Mesenchymal stem cell (in vitro differentiated cells and primary cell): ENCODE measurements around the gene SYTL4.
A peak's percentile ranks its signal among the peaks of the same experiment; 100 is the strongest.

Experiments used
- DNase-seq: peaks from one replicate; pipeline ENCODE4 v3.0.0-alpha.2; 2013
- H2AFZ ChIP-seq: one replicate; pipeline ENCODE4 v1.6.1; 2013; ENCODE audit warnings: low read depth, mild to moderate bottlenecking, control low read depth, inconsistent platforms, low read length, moderate library complexity
- H2AK5ac ChIP-seq: 2 replicates; pipeline ENCODE4 v1.6.1; 2013; ENCODE audit warnings: low read length, moderate library complexity, mild to moderate bottlenecking, inconsistent platforms; ENCODE audit not compliant: severe bottlenecking
- H2BK120ac ChIP-seq: one replicate; pipeline ENCODE4 v1.6.1; 2013; ENCODE audit warnings: low read depth, mild to moderate bottlenecking, inconsistent platforms, low read length, moderate library complexity
- H2BK12ac ChIP-seq, 2 experiments: one replicate each; pipeline ENCODE4 v1.6.1; 2013; ENCODE audit warnings: inconsistent platforms in 2 of 2, low read length in 2 of 2, mild to moderate bottlenecking in 2 of 2, moderate library complexity in 2 of 2, control low read depth in 1 of 2
- H2BK15ac ChIP-seq: one replicate; pipeline ENCODE4 v1.6.1; 2013; ENCODE audit warnings: mild to moderate bottlenecking, low read depth, inconsistent platforms; ENCODE audit not compliant: poor library complexity, severe bottlenecking
- H2BK5ac ChIP-seq: 2 replicates; pipeline ENCODE4 v1.6.1; 2013; ENCODE audit warnings: low read depth, mild to moderate bottlenecking, low read length, control low read depth, inconsistent platforms; ENCODE audit not compliant: poor library complexity, severe bottlenecking
- H3K14ac ChIP-seq, 2 experiments: one replicate each; pipeline ENCODE4 v1.6.1; 2013; ENCODE audit warnings: inconsistent platforms in 2 of 2, low read length in 2 of 2, control low read depth in 1 of 2, mild to moderate bottlenecking in 1 of 2, moderate library complexity in 1 of 2
- H3K18ac ChIP-seq, 2 experiments: one replicate each; pipeline ENCODE4 v1.6.1; 2013; ENCODE audit warnings: inconsistent platforms in 2 of 2, low read length in 2 of 2, control low read depth in 1 of 2, low read depth in 1 of 2, mild to moderate bottlenecking in 1 of 2
- H3K23ac ChIP-seq, 2 experiments: one replicate each; pipeline ENCODE4 v1.6.1; 2013; ENCODE audit warnings: inconsistent platforms in 2 of 2, low read length in 2 of 2, mild to moderate bottlenecking in 2 of 2, moderate library complexity in 2 of 2, control low read depth in 1 of 2
- H3K27ac ChIP-seq: 2 replicates; pipeline ENCODE4 v1.5.1; 2013; ENCODE audit warnings: mild to moderate bottlenecking, moderate library complexity, low read length, control low read depth, inconsistent platforms; ENCODE audit not compliant: poor library complexity, severe bottlenecking
- H3K27me3 ChIP-seq, 2 experiments: 2 replicates each; pipeline versions ENCODE4 v1.6.1 to v1.7.0; 2013; ENCODE audit warnings: low read length in 2 of 2, mild to moderate bottlenecking in 2 of 2, moderate library complexity in 2 of 2, control low read depth in 1 of 2, inconsistent platforms in 1 of 2; ENCODE audit not compliant: control insufficient read depth in 1 of 2, insufficient read depth in 1 of 2
- H3K36me3 ChIP-seq, 2 experiments: 2 replicates each; pipeline versions ENCODE4 v1.6.1 to v1.7.0; 2013; ENCODE audit warnings: low read length in 2 of 2, control low read depth in 1 of 2, inconsistent platforms in 1 of 2, low read depth in 1 of 2, mild to moderate bottlenecking in 1 of 2; ENCODE audit not compliant: insufficient read depth in 2 of 2, control insufficient read depth in 1 of 2
- H3K4ac ChIP-seq, 2 experiments: one replicate each; pipeline ENCODE4 v1.6.1; 2013; ENCODE audit warnings: inconsistent platforms in 2 of 2, low read length in 2 of 2, mild to moderate bottlenecking in 2 of 2, moderate library complexity in 2 of 2, control low read depth in 1 of 2, low read depth in 1 of 2
- H3K4me1 ChIP-seq: 2 replicates; pipeline ENCODE4 v1.6.1; 2013; ENCODE audit warnings: low read depth, low read length, control low read depth; ENCODE audit not compliant: control insufficient read depth, insufficient read depth
- H3K4me2 ChIP-seq: 2 replicates; pipeline ENCODE4 v1.6.1; 2013; ENCODE audit warnings: low read length, mild to moderate bottlenecking, inconsistent platforms; ENCODE audit not compliant: poor library complexity, severe bottlenecking
- H3K4me3 ChIP-seq, 2 experiments: 2 replicates each; pipeline versions ENCODE4 v1.5.1 to v1.7.0; 2013; ENCODE audit warnings: low read length in 2 of 2, mild to moderate bottlenecking in 2 of 2, control low read depth in 1 of 2, low read depth in 1 of 2; ENCODE audit not compliant: insufficient read depth in 1 of 2
- H3K79me1 ChIP-seq: replicated peaks from 2 replicates; pipeline ENCODE4 v1.6.1; 2013; ENCODE audit warnings: mild to moderate bottlenecking, control low read depth, low read length, inconsistent platforms; ENCODE audit not compliant: poor library complexity, severe bottlenecking
- H3K9ac ChIP-seq: 2 replicates; pipeline ENCODE4 v1.7.0; 2013; ENCODE audit warnings: mild to moderate bottlenecking, low read length, moderate library complexity
- H3K9me3 ChIP-seq: 2 replicates; pipeline ENCODE4 v1.7.0; 2013; ENCODE audit warnings: mild to moderate bottlenecking, low read length; ENCODE audit not compliant: control insufficient read depth
- H4K8ac ChIP-seq: one replicate; pipeline ENCODE4 v1.6.1; 2013; ENCODE audit warnings: inconsistent platforms, mild to moderate bottlenecking, low read length, moderate library complexity
- H4K91ac ChIP-seq: one replicate; pipeline ENCODE4 v1.6.1; 2013; ENCODE audit warnings: mild to moderate bottlenecking, low read length, inconsistent platforms
- WGBS: methylation state at CpG from one replicate; pipeline ENCODE4 v1.1.7; 2013; ENCODE audit warnings: mixed read lengths; 5-methylcytosine and 5-hydroxymethylcytosine counted together

The SYTL4 gene

DNA sequence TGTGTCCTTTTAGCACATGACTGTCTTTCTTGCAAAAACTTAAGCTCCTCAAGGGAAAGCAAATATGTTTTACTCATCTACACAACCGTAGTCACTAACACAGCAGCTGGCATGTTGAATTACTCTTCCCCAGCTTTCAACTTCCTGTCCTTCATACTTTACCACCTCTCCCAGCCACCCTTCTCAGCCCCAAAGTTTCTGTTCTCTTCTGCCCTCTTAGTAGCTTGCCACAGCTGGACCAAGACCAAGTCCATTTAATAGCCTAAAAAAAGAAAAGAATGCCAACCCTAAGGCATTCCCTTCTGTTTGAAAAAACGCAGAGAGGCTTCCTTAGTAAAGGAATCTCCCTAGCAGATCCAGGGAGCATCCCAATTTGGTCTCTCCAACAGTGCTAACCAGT lies 51.2 kb downstream of the SYTL4 start:
- no peak overlapping the region for H3K18ac ChIP-seq
- no peak overlapping the region for H4K8ac ChIP-seq
- no peak overlapping the region for H3K14ac ChIP-seq
- no peak overlapping the region for H2BK120ac ChIP-seq
- H3K9ac ChIP-seq, result no peak overlapping the region
- WGBS, result 51% methylated on average over 2 of the region's 2 CpGs
- H3K79me1 ChIP-seq, result peaks cover 2% of the 10 kb centered on the region
- no peaks in the 10 kb centered on the region for H3K9me3 ChIP-seq
- no peak overlapping the region for H3K27ac ChIP-seq
- H2BK5ac ChIP-seq, result no peak overlapping the region
- H2BK12ac ChIP-seq, result no peak overlapping the region
- no peak for DNase-seq
- H2AFZ ChIP-seq, result no peak overlapping the region
- no peak overlapping the region for H2BK15ac ChIP-seq
- no peak overlapping the region for H3K4me3 ChIP-seq
- no peak overlapping the region for H3K4me2 ChIP-seq
- no peaks in the 10 kb centered on the region for H3K4me1 ChIP-seq
- no peak overlapping the region for H3K23ac ChIP-seq
- peaks cover 0 to 31% of the 10 kb centered on the region in 2 experiments for H3K27me3 ChIP-seq
- H4K91ac ChIP-seq, result no peak overlapping the region
- H3K4ac ChIP-seq, result no peak overlapping the region
- peaks cover 9 to 11% of the 10 kb centered on the region in 2 experiments for H3K36me3 ChIP-seq
- H2AK5ac ChIP-seq, result no peak overlapping the region

- H3K36me3 ChIP-seq, result peaks cover 9 to 28% of the 10 kb centered on the region in 2 experiments
- no peak overlapping the region for H2BK120ac ChIP-seq
- no peak overlapping the region for H4K91ac ChIP-seq
- H3K23ac ChIP-seq, result no peak overlapping the region
- H3K4me3 ChIP-seq, result no peak overlapping the region
- no peak overlapping the region for H3K18ac ChIP-seq
- H3K9ac ChIP-seq, result no peak overlapping the region
- no peak overlapping the region for H3K4ac ChIP-seq
- no peak overlapping the region for H2AK5ac ChIP-seq
- peaks cover 2% of the 10 kb centered on the region for H3K79me1 ChIP-seq
- H3K14ac ChIP-seq, result no peak overlapping the region
- no peak overlapping the region for H2BK5ac ChIP-seq
- no peaks in the 10 kb centered on the region for H3K9me3 ChIP-seq
- H3K27me3 ChIP-seq, result peaks cover 0 to 38% of the 10 kb centered on the region in 2 experiments
- no peak overlapping the region for H2BK15ac ChIP-seq
- no peak overlapping the region for H2BK12ac ChIP-seq
- H4K8ac ChIP-seq, result no peak overlapping the region
- WGBS, result 88% methylated on average over 5 of the region's 5 CpGs
- H3K4me2 ChIP-seq, result no peak overlapping the region
- no peak overlapping the region for H3K27ac ChIP-seq
- no peak for DNase-seq
- H2AFZ ChIP-seq, result no peak overlapping the region
- no peaks in the 10 kb centered on the region for H3K4me1 ChIP-seq
Measured at GRCh38 chrX:100677611-100678181, 54.2 kb downstream of the SYTL4 start.

GRCh38 chrX:100674705-100675104 lies 57.2 kb downstream of the SYTL4 start:
- Histone ChIP-seq H2BK120ac (no peak overlapping the region), H2BK12ac (no peak overlapping the region), H3K4ac (no peak overlapping the region), H3K18ac (no peak overlapping the region), H3K23ac (no peak overlapping the region), H3K4me2 (no peak overlapping the region), H3K27ac (no peak overlapping the region), H3K9ac (no peak overlapping the region), H3K14ac (no peak overlapping the region), H3K79me1 (peaks cover 2% of the 10 kb centered on the region), H3K36me3 (peaks cover 26 to 49% of the 10 kb centered on the region in 2 experiments), H3K4me1 (no peaks in the 10 kb centered on the region), H2AFZ (no peak overlapping the region), H3K27me3 (peaks cover 0 to 34% of the 10 kb centered on the region in 2 experiments), H2BK5ac (no peak overlapping the region), H3K4me3 (no peak overlapping the region), H3K9me3 (no peaks in the 10 kb centered on the region), H4K91ac (no peak overlapping the region), H2AK5ac (no peak overlapping the region), H2BK15ac (no peak overlapping the region), H4K8ac (no peak overlapping the region)
- WGBS, result no CpG with 5 or more reads among the region's 2 CpGs
- DNase-seq, result no peak

GRCh38 chrX:100673397-100673953 lies 58.4 kb downstream of the SYTL4 start:
- peak overlapping the region; percentile 55 for H3K9ac ChIP-seq
- no peak overlapping the region for H3K18ac ChIP-seq
- H3K4ac ChIP-seq, result no peak overlapping the region
- H3K23ac ChIP-seq, result no peak overlapping the region
- H2BK15ac ChIP-seq, result no peak overlapping the region
- H3K4me2 ChIP-seq, result no peak overlapping the region
- H3K27ac ChIP-seq, result peak overlapping the region; percentile 35
- peaks cover 0 to 23% of the 10 kb centered on the region in 2 experiments for H3K27me3 ChIP-seq
- no peak overlapping the region for H4K8ac ChIP-seq
- no peak overlapping the region for H3K14ac ChIP-seq
- no peak overlapping the region for H2BK5ac ChIP-seq
- peaks cover 32 to 55% of the 10 kb centered on the region in 2 experiments for H3K36me3 ChIP-seq
- WGBS, result no CpG with 5 or more reads among the region's 3 CpGs
- H4K91ac ChIP-seq, result no peak overlapping the region
- H2BK120ac ChIP-seq, result no peak overlapping the region
- no peaks in the 10 kb centered on the region for H3K9me3 ChIP-seq
- H2BK12ac ChIP-seq, result no peak overlapping the region
- no peak overlapping the region for H2AFZ ChIP-seq
- no peaks in the 10 kb centered on the region for H3K4me1 ChIP-seq
- no peak overlapping the region for H3K4me3 ChIP-seq
- H2AK5ac ChIP-seq, result no peak overlapping the region
- H3K79me1 ChIP-seq, result no peaks in the 10 kb centered on the region
- peak; percentile 57 for DNase-seq
